HG02970 (cell line): Measurements from ENCODE around the gene KCNJ4.
"Not testable (repeated sequence)": the region's sequence is repeated elsewhere in the genome, so short reads cannot be mapped to it uniquely, and the experiment has no call there.

Source experiments
- ATAC-seq: cut with Tn5 transposase; IDR thresholded peaks from one replicate; pipeline ENCODE4 v1.9.1; 2021; ENCODE audit warnings: mild to moderate bottlenecking, moderate library complexity, moderate number of reproducible peaks; ENCODE audit not compliant: unreplicated experiment, low FRiP score

KCNJ4 gene

DNA sequence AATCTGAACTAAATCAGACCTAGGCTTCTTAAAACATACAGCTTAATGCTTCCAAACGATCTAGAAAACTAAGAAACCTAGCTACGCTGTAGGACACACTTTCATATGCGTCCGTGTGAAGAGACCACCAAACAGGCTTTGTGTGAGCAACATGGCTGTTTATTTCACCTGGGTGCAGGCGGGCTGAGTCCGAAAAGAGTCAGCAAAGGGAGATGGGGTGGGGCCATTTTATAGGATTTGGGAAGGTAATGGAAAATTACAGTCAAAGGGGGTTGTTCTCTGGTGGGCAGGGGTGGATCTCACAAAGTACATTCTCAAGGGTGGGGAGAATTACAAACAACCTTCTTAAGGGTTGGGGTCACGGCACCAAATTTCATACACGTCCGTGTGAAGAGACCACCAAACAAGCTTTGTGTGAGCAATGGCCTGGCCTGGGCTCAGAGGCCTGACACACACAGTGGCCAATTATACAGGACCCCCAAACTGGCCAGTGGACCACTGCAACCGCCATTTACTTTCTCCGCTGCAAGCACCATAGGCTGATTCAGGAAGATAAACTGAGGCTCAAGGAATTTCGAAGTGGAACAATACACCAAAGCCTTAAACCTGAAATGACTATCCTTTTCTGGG is 58.4 kb downstream of the KCNJ4 start:
- not testable (repeated sequence) for ATAC-seq

DNA sequence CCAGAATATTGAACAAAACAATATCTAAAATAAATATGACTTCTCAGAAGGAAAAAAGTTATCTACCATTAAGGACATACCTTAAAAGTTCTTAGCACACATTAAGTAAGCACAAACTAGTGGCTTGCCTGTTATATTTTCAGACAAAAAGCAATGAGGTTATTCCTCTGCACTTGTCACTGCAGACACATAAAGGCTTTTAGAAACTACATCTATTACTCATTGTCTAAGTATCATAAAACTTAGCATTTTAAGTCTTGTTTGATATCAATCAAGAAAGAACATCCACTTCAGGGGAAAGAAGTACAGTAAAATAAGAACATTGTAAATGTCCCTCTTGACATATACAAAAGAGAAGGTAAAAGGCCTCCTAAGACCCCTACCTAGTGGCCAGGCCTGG is 59.1 kb downstream of the KCNJ4 start:
- not testable (repeated sequence) for ATAC-seq

DNA sequence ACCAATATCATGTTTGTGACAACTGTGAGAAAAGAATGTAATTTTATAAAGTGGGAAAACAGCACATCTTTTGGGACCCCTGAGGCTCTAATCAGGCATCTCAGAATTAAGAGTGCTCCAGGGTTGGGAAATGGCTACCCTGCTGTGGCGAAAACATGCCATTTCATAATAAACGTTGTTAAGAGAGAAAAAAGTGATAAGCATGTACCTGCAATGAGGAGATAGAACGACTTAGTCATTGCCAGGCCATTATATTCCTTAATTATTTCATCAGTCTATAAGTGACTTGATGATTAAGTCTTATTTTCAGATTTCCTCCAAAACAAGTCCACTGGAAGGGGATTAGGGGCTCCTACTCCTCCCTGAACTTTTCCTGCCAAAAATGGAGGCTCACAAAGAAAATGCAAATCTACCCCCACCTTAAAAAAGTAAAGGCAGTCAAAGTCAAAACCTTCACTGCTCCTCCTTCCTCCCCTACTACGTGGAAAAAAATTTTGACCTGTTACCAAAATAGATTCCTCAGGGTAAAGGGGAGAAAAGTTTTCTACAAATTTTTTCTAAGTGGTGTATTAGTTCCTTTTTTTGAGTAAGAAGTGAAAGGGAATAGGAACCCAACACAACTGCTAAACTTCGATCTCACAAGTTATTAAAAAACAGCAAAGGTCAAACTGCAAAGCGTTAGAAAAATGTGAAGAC is 59.9 kb downstream of the KCNJ4 start:
- not testable (repeated sequence) for ATAC-seq

DNA sequence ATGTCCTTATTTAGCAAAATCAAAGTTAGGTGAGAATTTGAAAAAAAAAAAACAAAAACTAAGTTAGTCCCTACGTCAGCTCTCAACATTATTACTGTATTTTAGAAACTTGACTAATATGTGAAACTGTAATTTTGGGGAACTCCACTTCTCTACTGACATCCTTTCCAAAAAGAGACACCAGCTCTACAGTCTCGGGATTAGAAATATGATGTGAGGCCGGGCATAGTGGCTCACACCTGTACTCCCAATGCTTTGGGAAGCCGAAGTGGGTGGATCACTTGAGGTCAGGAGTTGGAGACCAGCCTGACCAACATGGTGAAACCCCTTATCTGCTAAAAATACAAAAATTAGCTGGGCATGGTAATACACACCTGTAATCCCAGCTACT is 65.6 kb downstream of the KCNJ4 start:
- ATAC-seq, result not testable (repeated sequence)

GRCh38 chr22:38388506-38389427 is 66.2 kb downstream of the KCNJ4 start:
- not testable (repeated sequence) for ATAC-seq

- not testable (repeated sequence) for ATAC-seq
These were observed 68.1 kb downstream of the KCNJ4 start for GRCh38 chr22:38386918-38387317.

GRCh38 chr22:38383417-38383816 is 71.6 kb downstream of the KCNJ4 start:
- no peak for ATAC-seq

DNA sequence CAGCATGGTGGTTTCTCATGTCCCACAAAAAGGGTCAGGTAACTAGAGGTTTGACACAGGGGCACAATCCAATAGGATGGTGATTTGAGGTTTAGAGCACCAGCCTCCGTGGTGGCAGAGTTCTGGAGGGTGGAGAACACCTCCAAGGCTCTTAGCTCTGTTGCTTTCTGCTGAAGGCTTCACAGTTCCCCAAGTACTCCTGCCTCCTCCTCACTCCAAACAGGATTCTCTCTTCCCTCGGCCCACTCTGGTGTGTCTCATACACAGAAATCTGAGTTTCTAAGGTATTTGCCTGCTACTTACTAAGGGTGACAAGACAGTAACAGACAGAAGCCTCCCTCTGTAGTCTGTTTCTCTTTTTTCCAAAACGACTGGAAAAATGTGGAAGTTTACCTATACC is 73.6 kb downstream of the KCNJ4 start:
- not testable (repeated sequence) for ATAC-seq
